ENCODE results near the gene IFNL1.

The IFNL1 gene

DNA sequence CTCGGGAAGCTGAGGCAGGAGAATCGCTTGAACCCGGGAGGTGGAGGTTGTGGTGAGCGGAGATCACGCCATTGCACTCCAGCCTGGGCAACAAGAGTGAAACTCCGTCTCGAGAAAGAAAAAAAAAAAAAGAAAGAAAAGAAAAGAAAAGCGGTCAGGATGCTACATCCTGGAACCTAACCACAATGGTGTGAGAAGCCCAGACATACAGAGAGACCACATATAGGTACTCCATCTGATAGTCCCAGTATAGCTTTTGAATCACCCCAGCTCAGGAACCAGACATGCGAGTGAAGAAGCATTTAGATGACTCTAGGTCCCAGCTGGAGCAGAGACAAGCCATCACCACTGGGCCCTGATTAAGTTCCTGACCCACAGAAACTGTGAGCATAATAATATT lies 3.2 kb downstream of the IFNL1 start:
- TF ChIP-seq SIN3A (IDR thresholded peaks at IDR 0.05; ENCODE audit: borderline replicate concordance, insufficient read depth, low read length) (no peak), REST (IDR thresholded peaks at IDR 0.05; ENCODE audit: insufficient read depth in 1 of 2, low read depth in 2 of 2, low read length in 2 of 2) (no peak), TAF1 (IDR thresholded peaks at IDR 0.05; ENCODE audit: borderline replicate concordance, insufficient read depth, low read length) (no peak), POLR2AphosphoS5 (IDR thresholded peaks at IDR 0.05; ENCODE audit: low read depth, low read length) (no peak)

DNA sequence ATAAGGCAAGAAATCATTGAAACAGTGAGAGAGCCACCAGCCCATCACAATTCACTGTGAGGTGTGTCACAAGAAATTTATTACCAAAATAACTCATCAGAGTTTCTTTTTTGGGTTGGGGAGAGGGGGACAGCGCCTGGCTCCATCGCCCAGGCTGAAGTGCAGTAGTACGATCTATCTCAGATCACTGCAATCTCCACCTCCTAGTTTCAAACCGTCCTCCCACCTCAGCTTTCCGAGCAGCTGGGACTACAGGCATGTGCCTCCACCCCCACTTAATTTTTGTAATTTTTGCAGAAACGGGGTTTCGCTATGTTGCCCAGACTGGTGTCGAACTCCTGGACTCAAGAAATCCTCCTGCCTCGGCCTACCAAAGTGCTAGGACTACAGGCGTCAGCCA lies 3.6 kb downstream of the IFNL1 start:
- TF ChIP-seq TAF1 (IDR thresholded peaks at IDR 0.05; ENCODE audit: borderline replicate concordance, insufficient read depth, low read length) (no peak), FOXP2 (optimal IDR thresholded peaks at IDR 0.05; ENCODE audit: borderline replicate concordance, extremely low read depth, extremely low read length, insufficient read depth) (no peak), SIN3A (IDR thresholded peaks at IDR 0.05; ENCODE audit: borderline replicate concordance, insufficient read depth, low read length) (no peak), POLR2AphosphoS5 (IDR thresholded peaks at IDR 0.05; ENCODE audit: low read depth, low read length) (no peak), REST (IDR thresholded peaks at IDR 0.05; ENCODE audit: insufficient read depth in 1 of 2, low read depth in 2 of 2, low read length in 2 of 2) (no peak)

- TF ChIP-seq TAF1 (IDR thresholded peaks at IDR 0.05; ENCODE audit: borderline replicate concordance, insufficient read depth, low read length) = no peak
- no peak for TF ChIP-seq REST (IDR thresholded peaks at IDR 0.05; ENCODE audit: insufficient read depth in 1 of 2, low read depth in 2 of 2, low read length in 2 of 2)
- no peak for TF ChIP-seq POLR2AphosphoS5 (IDR thresholded peaks at IDR 0.05; ENCODE audit: low read depth, low read length)
- no peak for TF ChIP-seq FOXP2 (optimal IDR thresholded peaks at IDR 0.05; ENCODE audit: borderline replicate concordance, extremely low read depth, extremely low read length, insufficient read depth)
- TF ChIP-seq SIN3A (IDR thresholded peaks at IDR 0.05; ENCODE audit: borderline replicate concordance, insufficient read depth, low read length) = no peak
Observed at GRCh38 chr19:39301021-39301420, 4.8 kb downstream of the IFNL1 start.

DNA sequence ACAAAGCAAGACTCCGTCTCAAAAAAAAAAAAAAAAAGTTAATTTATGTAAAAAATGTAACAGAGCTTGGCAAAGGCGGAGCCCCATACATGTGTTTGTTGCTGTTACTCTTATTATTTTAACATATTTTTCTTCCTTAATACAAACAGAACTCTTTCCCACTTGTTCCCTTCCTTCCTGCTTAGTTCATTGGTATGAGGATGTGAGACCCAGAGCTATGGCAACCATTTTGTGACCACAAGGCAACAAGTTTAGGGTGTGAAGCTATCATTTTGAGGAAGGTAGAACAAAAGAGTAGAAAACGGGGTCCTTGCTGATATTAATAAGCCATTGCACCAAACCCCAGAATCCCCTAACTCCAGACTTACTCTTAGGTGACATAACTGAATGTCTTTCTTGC lies 5.4 kb downstream of the IFNL1 start:
- TF ChIP-seq FOXP2 (optimal IDR thresholded peaks at IDR 0.05; ENCODE audit: borderline replicate concordance, extremely low read depth, extremely low read length, insufficient read depth) (no peak), TAF1 (IDR thresholded peaks at IDR 0.05; ENCODE audit: borderline replicate concordance, insufficient read depth, low read length) (no peak), POLR2AphosphoS5 (IDR thresholded peaks at IDR 0.05; ENCODE audit: low read depth, low read length) (no peak), REST (IDR thresholded peaks at IDR 0.05; ENCODE audit: insufficient read depth in 1 of 2, low read depth in 2 of 2, low read length in 2 of 2) (no peak), SIN3A (IDR thresholded peaks at IDR 0.05; ENCODE audit: borderline replicate concordance, insufficient read depth, low read length) (no peak)

Data from PFSK-1 (cell line).